Testis (tissue), 3 donors: Measurements from ENCODE around the gene TIMP2. TPM values are rescaled to one million over a fixed set of nuclear protein-coding genes. Genes with fewer than 3 reads are reported as not detected.
"Not testable (repeated sequence)": the region's sequence is repeated elsewhere in the genome, so short reads cannot be mapped to it uniquely, and the experiment has no call there.

Source experiments
- DNase-seq: peaks from one replicate; pipeline ENCODE4 v3.0.0-alpha.2; 2019
- H3K27ac ChIP-seq, 2 donors: fragments of 200-600 bp; sonication (generic); one replicate each; pipeline ENCODE4 v1.5.1; 2019
- H3K27me3 ChIP-seq: fragments of 200-600 bp; sonication (generic); one replicate; pipeline ENCODE4 v1.5.1; 2019
- H3K36me3 ChIP-seq: fragments of 200-600 bp; sonication (generic); one replicate; pipeline ENCODE4 v1.5.1; 2017; ENCODE audit warnings: low read depth; ENCODE audit errors: missing control alignments
- H3K4me1 ChIP-seq: fragments of 200-600 bp; sonication (generic); one replicate; pipeline ENCODE4 v1.5.1; 2019
- H3K4me3 ChIP-seq, 2 donors: fragments of 200-600 bp; sonication (generic); one replicate each; pipeline ENCODE4 v1.5.1; 2017 to 2019
- H3K9me3 ChIP-seq: fragments of 200-600 bp; sonication (generic); one replicate; pipeline ENCODE4 v1.5.1; 2017
- CTCF ChIP-seq, 3 experiments: fragments of 450-650 bp in 2 of 3; fragments of 200-600 bp in 1 of 3; sonication (generic) in 1 of 3; IDR thresholded peaks; one replicate each; pipeline ENCODE4 v1.5.1; 2016 to 2019; ENCODE audit warnings: antibody characterized with exemption in 3 of 3, mild to moderate bottlenecking in 2 of 3, moderate library complexity in 1 of 3
- POLR2A ChIP-seq: fragments of 450-650 bp; IDR thresholded peaks from one replicate; pipeline ENCODE4 v1.6.1; 2017; ENCODE audit warnings: antibody characterized with exemption, mild to moderate bottlenecking, moderate library complexity
- WGBS, 2 donors: methylation state at CpG; one replicate each; pipeline ENCODE4 v1.1.5; 2018; 5-methylcytosine and 5-hydroxymethylcytosine counted together
- intact Hi-C: fragments of 100-400 bp; cut with DNase I; formaldehyde crosslinking; loops from one replicate; pipeline ENCODE4 v1.15.1; 2023; ENCODE audit warnings: low total_unique reads
- polyA plus RNA-seq: library from polyadenylated mRNA; stranded (reverse); fragments of 350-450 nt; fragmentation: Illumina TruSeq; extraction: RNeasy Lipid Tissue Mini Kit (QIAGEN cat#74804); gene quantifications from one replicate; pipeline ENCODE4 v1.2.3, GENCODE V29; 2014; ENCODE audit warnings: low read depth, low replicate concordance; ENCODE audit not compliant: insufficient read depth
- total RNA-seq, 2 donors: library from RNA; depleted of rRNA; stranded (reverse); fragments of >200 nt; gene quantifications; one replicate each; pipeline ENCODE4 v1.2.3, GENCODE V29; 2016

The TIMP2 gene
- total and polyA plus RNA-seq, 3 donors from 2014 or later, result 262 to 482 (median 465) TPM

- WGBS, 2 donors, result 77 to 82% methylated on average over 6 of the region's 6 CpGs
- Histone ChIP-seq H3K9me3 (no peaks in the 10 kb centered on the region), H3K27ac (no peak overlapping the region), H3K27me3 (no peaks in the 10 kb centered on the region), H3K4me1 (peaks cover 45% of the 10 kb centered on the region), H3K36me3 (no peaks in the 10 kb centered on the region), H3K4me3 (no peak overlapping the region)
- TF ChIP-seq CTCF (IDR thresholded peaks at IDR 0.05) (no peak), POLR2A (no peak)
- no peak for DNase-seq
- intact Hi-C loops, result no loop called here
Measured at GRCh38 chr17:78905116-78905515, 20.1 kb downstream of the TIMP2 start.

- Histone ChIP-seq H3K36me3 (no peaks in the 10 kb centered on the region), H3K27me3 (no peaks in the 10 kb centered on the region), H3K9me3 (no peaks in the 10 kb centered on the region), H3K4me1 (peaks cover 44% of the 10 kb centered on the region), H3K4me3 (no peak overlapping the region), H3K27ac (no peak overlapping the region)
- TF ChIP-seq POLR2A (no peak), CTCF (IDR thresholded peaks at IDR 0.05) (no peak)
- intact Hi-C loops, result no loop called here
- WGBS, 2 donors, result 61 to 77% methylated on average over 9 of the region's 9 CpGs
- no peak for DNase-seq
Measured at GRCh38 chr17:78904371-78904770, 20.8 kb downstream of the TIMP2 start.

GRCh38 chr17:78903101-78903779 is 21.9 kb downstream of the TIMP2 start, which contains the start of gene CEP295NL:
CEP295NL (minus strand) TSS chr17:78903201; CDS start chr17:78901828, 1,373 bp downstream.
- Histone ChIP-seq H3K4me1 (peaks cover 45% of the 10 kb centered on the region), H3K36me3 (no peaks in the 10 kb centered on the region), H3K4me3 (no peak within 1 kb of the TSS), H3K9me3 (no peaks in the 10 kb centered on the region), H3K27me3 (no peaks in the 10 kb centered on the region), H3K27ac (peak within 1 kb of the TSS in 1 of 2 donors; percentile 14)
- peak; percentile 71 for DNase-seq
- intact Hi-C loops, result no loop called here
- WGBS, 2 donors, result 57 to 59% methylated on average over 10 to 17 of the region's 17 CpGs
- no peak for TF ChIP-seq POLR2A
- TF ChIP-seq CTCF (IDR thresholded peaks at IDR 0.05), result no peak

- H3K27ac ChIP-seq, DNase-seq, H3K36me3 ChIP-seq, H3K4me3 ChIP-seq, H3K27me3 ChIP-seq, intact Hi-C loops, H3K9me3 ChIP-seq: not testable (repeated sequence)
- peaks cover 43% of the 10 kb centered on the region for H3K4me1 ChIP-seq
- WGBS, 2 donors, result 85 to 98% methylated on average over 7 to 8 of the region's 8 CpGs
Measured at GRCh38 chr17:78902231-78902630, 23.0 kb downstream of the TIMP2 start.

- no peak for TF ChIP-seq CTCF (IDR thresholded peaks at IDR 0.05)
- no peak for TF ChIP-seq POLR2A
- H3K9me3 ChIP-seq, result no peaks in the 10 kb centered on the region
- no peak for DNase-seq
- no peak overlapping the region for H3K27ac ChIP-seq
- H3K36me3 ChIP-seq, result no peaks in the 10 kb centered on the region
- H3K27me3 ChIP-seq, result no peaks in the 10 kb centered on the region
- intact Hi-C loops, result no loop called here
- peaks cover 47% of the 10 kb centered on the region for H3K4me1 ChIP-seq
- H3K4me3 ChIP-seq, result no peak overlapping the region
- 94 to 96% methylated on average over 10 of the region's 10 CpGs for WGBS, 2 donors
Measured at GRCh38 chr17:78901806-78902205, 23.4 kb downstream of the TIMP2 start.
